Measurements from ENCODE around the gene CCDC15. TPM values are rescaled to one million over a fixed set of nuclear protein-coding genes. Genes with fewer than 3 reads are reported as not detected.

CCDC15 gene
- total and polyA plus RNA-seq, 2 of the 13 experiments (the other 11 are each of a cell fraction or from before 2014, with no cell fraction given), result 2.2 to 4.6 TPM

DNA sequence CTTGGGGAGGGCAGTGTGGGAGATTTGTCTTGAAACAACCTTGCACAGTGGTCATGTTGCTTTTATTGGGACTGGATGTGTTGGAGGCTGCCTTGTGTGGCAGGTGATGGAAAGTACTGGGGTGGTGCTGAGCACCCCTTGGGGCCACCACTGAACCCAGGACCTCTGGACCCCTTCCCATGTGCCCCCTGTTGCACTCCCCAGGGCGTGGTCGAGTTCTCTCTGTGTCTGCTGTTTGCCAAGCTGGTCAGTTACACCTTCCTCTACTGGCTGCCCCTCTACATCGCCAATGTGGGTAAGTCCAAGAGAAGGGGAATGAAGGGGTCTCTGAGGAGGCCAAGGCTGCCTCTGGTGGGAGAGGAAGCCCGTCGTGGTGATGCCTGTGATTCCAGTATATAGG lies 128.0 kb downstream of the CCDC15 start (continued):
- no peak for TF ChIP-seq SOX6 (IDR thresholded peaks at IDR 0.05)
- no peak for TF ChIP-seq SOX6 (CRISPR knock-in tag; IDR thresholded peaks at IDR 0.05)
- no peak for TF ChIP-seq ZBTB7A (CRISPR knock-in tag; IDR thresholded peaks at IDR 0.05)

DNA sequence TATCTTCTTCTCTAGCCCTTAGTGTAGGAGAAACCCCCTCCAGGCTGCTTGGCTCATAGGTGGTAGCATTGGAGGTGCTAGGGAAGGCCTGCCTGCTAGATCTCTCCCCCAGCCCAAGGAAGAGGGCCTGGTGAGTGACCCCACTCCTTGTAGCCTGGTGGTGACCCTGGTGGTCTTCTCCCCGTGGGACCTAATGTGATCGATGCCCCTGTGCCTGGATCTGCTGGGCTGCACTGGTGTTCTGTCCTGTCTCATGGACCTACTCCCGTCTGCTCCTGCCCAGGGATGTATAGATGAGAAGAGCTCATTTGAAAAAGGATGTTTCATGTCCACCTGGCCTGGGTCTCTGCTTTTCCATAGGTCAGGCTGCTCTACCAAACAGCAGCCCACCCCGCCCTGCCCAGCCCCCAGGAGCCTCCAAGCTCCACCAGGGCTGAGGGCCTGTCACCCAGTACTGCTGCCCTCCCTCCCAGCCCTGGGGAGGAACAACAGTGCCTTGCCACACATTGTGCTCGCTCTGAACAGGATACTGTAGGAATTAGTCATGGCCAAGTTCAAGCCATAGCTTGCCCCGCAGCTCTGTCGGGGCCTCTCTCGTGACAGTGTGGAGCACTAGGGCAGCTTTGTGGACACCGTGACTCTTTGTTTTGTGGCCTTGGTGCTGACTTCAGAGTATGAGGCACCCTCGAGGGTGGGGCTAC lies 128.8 kb downstream of the CCDC15 start:
- in situ Hi-C loops (cut with HindIII; ENCODE audit: extremely low pct_ligation_motif_present, low pct_unique_long_range_greater_than_20kb), result no loop called here
- Histone ChIP-seq H3K9me3 (ENCODE audit: low read length) (no peaks in the 10 kb centered on the region), H3K4me3 (replicated peaks in 1 of 3; ENCODE audit: insufficient read depth in 1 of 3, low read depth in 2 of 3, low read length in 3 of 3) (peak overlapping the region in 1 of 3 experiments; percentile 20; a peak in 1 of 6 replicates), H3K9ac (ENCODE audit: insufficient read depth, low read depth, low read length) (no peak overlapping the region), H3K36me3 (replicated peaks in 1 of 2; ENCODE audit: control insufficient read depth in 1 of 2, insufficient read depth in 2 of 2, low read length in 2 of 2) (no peaks in the 10 kb centered on the region), H4K20me1 (ENCODE audit: insufficient read depth, low read length) (no peaks in the 10 kb centered on the region), H3K27ac (ENCODE audit: extremely low read length, insufficient read depth, low read length) (no peak overlapping the region), H2AFZ (ENCODE audit: low read length) (no peak overlapping the region), H3K27me3 (ENCODE audit: control insufficient read depth in 1 of 2, insufficient read depth in 2 of 2, low read length in 2 of 2) (no peaks in the 10 kb centered on the region), H3K4me2 (ENCODE audit: low read depth, low read length) (peak overlapping the region; percentile 52), H3K79me2 (ENCODE audit: insufficient read depth, low read length) (no peaks in the 10 kb centered on the region), H3K4me1 (ENCODE audit: insufficient read depth, low read length) (peaks cover 41% of the 10 kb centered on the region)
- FAIRE-seq (no peak), ATAC-seq (peak; percentile 45), DNase-seq (ENCODE audit: low spot score) (peak; percentile 50)
- intact Hi-C loops (cut with micrococcal nuclease; ENCODE audit: unreplicated experiment), result no loop called here
- no CpG with 5 or more reads among the region's 10 CpGs for WGBS (ENCODE audit: low lambda C conversion rate)
- BruUV-seq (replicated peaks), result no TSS peak
- POLR2A ChIA-PET, result interaction anchor here (0.8 to 1.6 kb wide), 3 partner anchors 9 to 41 kb away, joined by 3 to 4 read pairs (median 4); partner anchors contain the start of gene TMEM218
- CTCF ChIA-PET (ENCODE audit: low intra/inter-chr PET ratio, low total read pairs), result no interaction called here
- TF ChIP-seq ZNF687 (CRISPR knock-in tag; IDR thresholded peaks at IDR 0.05) (peak; percentile 16; the same call in 1 of the 2 replicates), ZNF333 (CRISPR knock-in tag; IDR thresholded peaks at IDR 0.05; ENCODE audit: borderline replicate concordance) (no peak), SOX13 (IDR thresholded peaks at IDR 0.05) (no peak), SOX13 (CRISPR knock-in tag; conservative IDR thresholded peaks at IDR 0.05 in 1 of 2, IDR thresholded peaks at IDR 0.05 in 1 of 2) (peak in 1 of 2 experiments; percentile 62; a peak in 1 of 4 replicates), SKI (IDR thresholded peaks at IDR 0.05; ENCODE audit: partially characterized antibody) (peak; percentile 34), ELF4 (CRISPR knock-in tag; IDR thresholded peaks at IDR 0.05; ENCODE audit: borderline replicate concordance) (no peak), PATZ1 (CRISPR knock-in tag; IDR thresholded peaks at IDR 0.05) (peak; percentile 17; the same call in 1 of the 2 replicates), SAP130 (CRISPR knock-in tag; IDR thresholded peaks at IDR 0.05; ENCODE audit: low read depth) (peak; percentile 35; the same call in 1 of the 2 replicates), ZSCAN21 (CRISPR knock-in tag; IDR thresholded peaks at IDR 0.05; ENCODE audit: borderline replicate concordance) (no peak), RARA (CRISPR knock-in tag; IDR thresholded peaks at IDR 0.05) (peak; percentile 26; the same call in 1 of the 2 replicates), FOSL2 (CRISPR knock-in tag; IDR thresholded peaks at IDR 0.05) (0 out of 2 replicates have a peak, but pooled peaks have one; percentile 19)

Data from HepG2 (cell line).